ENCODE results near the gene GPR161.
A peak's percentile ranks its signal among the peaks of the same experiment; 100 is the strongest.
"Not testable (repeated sequence)": the region's sequence is repeated elsewhere in the genome, so short reads cannot be mapped to it uniquely, and the experiment has no call there.

The GPR161 gene

GRCh38 chr1:168136709-168137514 is at the start of gene GPR161:
TSS of gene GPR161 (minus strand) at chr1:168136930. CDS start at chr1:168104850, 32,080 bp downstream.
- DNase-seq: peak; percentile 42

GRCh38 chr1:168181063-168181720 is 44.5 kb upstream of the GPR161 start:
- DNase-seq: not testable (repeated sequence)

GRCh38 chr1:168180148-168180524 is 43.4 kb upstream of the GPR161 start:
- DNase-seq: no peak

DNA sequence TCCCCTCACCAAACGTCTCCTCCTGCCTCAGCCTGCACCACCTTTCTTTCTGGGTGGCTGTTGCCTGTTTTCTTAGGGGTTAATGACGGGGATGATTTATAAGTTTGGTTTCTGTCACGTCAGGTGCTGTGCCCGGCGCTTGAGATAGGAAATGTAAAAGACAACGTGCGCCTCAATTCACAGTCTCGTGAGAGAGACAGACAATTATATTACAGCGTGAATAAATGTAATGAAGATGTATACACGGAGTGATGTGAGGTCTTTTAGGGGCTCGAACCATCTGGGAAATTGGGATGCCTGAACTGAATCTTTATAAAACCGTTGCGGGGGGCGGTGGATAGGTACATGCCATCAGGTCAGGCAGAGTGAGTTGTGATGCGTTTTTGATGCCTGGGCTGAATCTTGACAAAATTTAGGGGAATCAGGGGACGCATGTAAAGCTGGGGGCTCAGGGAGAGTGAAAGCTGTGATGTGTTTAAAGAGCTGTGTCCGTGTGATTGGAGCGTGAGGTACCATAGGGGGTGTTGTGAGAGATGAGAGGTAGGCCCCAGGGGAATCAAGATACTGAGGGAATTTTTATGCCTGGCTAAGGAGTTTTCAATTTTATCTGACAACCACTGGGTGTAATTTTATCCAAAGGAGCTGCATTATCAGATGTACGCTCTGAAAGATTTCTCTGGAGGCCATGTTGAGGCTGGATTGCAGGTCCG is 42.9 kb upstream of the GPR161 start:
- DNase-seq: peak; percentile 38

- DNase-seq: peak; percentile 95
These were observed 42.1 kb upstream of the GPR161 start, which contains the start of gene TIPRL for GRCh38 chr1:168178638-168179437. TSS of gene TIPRL (plus strand) at chr1:168178962. CDS start at chr1:168179078, 116 bp downstream.

DNA sequence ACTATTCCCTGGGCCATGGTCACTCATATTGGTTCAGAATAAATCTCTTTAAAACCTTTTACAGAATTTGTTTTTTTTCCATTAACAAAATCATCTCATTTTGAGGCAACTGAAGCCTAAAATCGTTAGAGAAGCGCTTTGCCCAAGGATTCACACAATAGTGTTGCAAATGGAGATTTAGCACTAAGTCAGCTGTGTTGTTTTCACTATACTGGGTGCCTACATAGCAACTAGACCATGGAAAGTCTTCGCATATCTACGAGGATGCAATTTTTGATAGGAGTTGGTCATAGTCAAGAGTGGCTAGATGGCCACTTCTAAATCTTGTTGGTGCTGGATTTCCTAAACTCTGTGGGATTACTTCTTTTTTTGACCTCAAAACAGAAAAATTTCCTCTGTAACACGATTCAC is 41.5 kb upstream of the GPR161 start:
- DNase-seq: no peak

DNA sequence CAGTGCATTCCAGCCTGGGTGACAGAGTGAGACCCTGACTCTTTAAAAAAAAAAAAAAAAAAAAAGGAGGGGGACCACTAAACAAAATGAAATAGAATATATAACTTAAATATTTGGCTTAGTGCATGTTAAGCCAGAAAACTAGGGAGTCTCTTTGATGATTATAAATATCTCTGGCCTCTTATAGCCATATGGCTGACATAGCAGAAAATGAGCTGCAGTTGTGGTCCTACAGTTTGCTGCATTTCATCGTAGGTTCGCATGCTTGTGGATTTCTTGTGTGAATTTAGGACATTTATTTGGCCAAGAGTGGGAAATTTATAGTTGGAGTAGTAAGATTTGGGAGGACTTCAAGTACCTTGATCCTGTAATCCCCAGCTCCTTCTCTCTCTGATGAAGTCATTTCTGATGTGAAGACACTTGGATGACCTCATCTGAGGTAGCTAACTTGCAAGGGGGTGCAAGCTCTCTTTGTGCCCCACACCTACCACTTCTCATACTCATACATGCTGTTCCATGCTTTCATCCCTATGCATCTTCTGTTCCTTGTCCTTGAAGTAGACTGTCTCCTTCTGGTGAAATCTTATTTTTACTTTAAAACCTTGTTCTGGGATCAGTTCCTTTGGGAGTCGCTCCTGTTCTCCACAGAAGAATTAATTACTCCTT is 35.7 kb upstream of the GPR161 start:
- DNase-seq: no peak

GRCh38 chr1:168170564-168171508 is 34.1 kb upstream of the GPR161 start:
- no peak for DNase-seq

DNA sequence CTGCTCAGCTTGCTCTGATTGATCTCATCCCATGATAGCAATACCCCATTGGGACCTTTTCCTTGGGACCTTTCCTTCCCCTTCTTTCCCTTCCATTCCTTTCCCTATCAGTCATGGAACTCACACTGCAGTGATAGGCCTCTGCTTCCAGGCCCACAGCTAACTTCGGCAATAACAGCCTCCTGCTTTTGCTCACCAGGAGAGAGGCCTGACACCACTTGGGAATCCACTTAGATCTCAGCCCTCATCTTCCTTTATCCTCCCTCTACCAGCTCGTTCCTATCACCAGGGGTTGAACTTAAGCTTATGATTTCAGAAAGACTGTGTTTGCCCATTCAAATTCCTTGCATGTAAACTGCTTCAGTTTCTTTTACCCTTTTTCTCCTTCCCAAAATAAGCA is 31.1 kb upstream of the GPR161 start:
- DNase-seq: no peak

DNA sequence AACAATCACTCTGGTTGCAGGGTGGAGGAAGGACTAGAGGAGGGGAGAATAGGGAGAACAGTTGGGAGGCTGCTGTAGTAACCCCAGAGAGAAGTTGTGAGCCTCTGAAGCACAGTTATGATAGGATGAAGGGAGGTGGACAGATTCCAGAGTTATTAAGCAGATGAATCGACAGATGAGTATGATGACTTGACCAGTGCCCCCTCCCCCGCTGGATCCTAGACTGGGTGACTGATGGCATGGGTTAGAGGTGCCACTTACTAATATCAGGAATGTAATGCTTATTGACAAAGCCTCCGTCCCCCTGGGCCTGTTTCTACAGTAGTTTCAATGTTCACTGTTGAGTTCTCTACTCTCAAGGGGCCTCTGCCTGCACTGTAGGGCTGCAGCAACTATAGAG is 28.0 kb upstream of the GPR161 start:
- no peak for DNase-seq

DNA sequence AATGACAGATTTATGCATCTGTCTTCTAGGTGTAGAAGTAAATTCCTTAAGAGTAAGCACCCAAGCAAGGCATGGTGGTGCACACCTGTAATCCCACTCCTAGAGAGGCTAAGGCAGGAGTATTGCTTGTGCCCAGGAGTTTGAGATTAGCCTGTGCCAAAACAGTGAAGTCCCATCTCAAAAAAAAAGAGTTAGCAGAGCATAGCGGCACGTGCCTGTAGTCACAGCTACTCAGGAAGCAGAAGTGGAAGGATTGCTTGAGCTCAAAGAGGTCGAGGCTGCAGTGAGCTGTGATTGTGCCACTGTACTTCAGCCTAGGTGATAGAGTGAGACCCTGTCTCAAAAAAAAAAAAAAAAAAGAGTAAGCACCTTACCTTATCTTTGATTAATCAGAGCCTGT is 26.9 kb upstream of the GPR161 start:
- no peak for DNase-seq

DNA sequence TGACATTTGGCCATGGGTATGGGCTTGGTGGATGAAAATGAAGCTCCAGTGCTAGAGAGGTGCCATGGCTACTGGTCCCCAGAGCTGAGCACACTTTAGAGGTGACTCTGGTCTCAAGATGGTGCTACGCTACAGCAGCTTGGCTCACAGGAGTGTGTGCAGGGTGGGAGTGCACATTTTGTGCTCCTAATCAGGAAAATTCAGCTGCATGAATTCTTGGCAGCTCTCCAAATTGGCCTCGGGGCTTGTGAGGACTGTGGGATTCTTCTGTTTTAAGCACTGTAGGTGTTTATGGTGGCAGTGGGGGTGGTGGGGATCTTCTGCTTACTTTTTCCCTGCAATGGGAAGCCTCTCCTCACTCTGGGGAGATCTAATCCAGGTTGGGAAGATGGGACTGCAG is 24.7 kb upstream of the GPR161 start:
- no peak for DNase-seq

- DNase-seq: no peak
These were observed 23.2 kb upstream of the GPR161 start for GRCh38 chr1:168159979-168160378.

DNA sequence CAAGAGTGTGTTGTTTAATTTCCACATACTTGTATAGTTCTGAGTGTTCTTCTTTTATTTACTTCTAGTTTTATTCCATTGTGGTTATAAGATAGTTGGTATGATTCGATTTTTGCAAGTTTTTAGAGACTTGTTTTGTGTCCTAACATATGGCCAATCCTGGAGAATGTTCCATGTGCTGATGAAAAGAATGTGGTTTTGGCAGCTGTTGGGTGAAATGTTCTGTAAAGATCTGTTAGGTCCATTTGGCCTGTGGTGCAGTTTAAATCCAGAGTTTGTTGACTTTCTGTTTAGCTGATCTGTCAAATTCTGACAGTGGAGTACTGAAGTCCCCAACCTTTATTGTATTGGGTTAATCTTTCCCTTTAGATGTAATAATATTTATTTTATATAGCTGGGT is 22.5 kb upstream of the GPR161 start:
- DNase-seq: no peak

- no peak for DNase-seq
These were observed 20.9 kb upstream of the GPR161 start for GRCh38 chr1:168157638-168158037.

- no peak for DNase-seq
These were observed 19.2 kb upstream of the GPR161 start for GRCh38 chr1:168155910-168156309.

GRCh38 chr1:168154707-168155106 is 18.0 kb upstream of the GPR161 start:
- not testable (repeated sequence) for DNase-seq

DNA sequence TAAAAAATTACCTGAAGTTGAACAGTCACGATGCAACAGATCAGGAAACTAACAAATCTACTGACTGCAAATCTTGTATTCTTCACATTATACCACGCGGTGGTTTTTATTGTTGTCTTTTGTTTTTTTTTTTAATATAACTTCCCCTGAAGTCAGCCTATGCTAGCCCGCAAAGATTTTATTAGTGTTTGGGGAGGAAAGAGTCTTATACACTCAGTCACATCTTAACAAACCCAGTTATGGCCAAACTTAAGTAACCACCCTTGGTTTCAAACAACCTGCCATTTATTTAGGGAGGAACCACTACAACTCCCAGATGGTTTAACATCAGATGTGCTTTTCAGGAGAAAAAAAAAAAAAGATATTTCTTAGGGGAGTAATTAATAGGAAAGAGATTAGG is 15.2 kb upstream of the GPR161 start:
- no peak for DNase-seq

DNA sequence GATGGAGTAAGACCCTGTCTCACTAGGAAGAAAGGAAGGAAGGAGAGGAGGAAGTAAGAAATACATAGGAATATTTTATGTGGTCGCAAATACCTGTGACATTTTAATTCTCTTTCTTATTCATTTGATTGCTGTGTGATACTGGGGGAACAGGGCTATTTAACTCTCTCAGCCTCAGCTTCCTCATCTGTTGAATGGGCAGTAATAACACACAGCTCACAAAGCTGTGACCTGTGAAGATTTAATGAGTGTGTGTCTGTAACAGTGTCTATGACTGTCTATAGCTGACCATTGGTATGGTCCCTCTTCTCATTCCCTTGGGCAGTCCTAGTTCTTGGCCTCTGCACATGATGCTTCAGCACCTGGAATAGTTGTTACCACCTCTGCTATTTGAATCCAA is 13.6 kb upstream of the GPR161 start:
- DNase-seq: no peak

DNA sequence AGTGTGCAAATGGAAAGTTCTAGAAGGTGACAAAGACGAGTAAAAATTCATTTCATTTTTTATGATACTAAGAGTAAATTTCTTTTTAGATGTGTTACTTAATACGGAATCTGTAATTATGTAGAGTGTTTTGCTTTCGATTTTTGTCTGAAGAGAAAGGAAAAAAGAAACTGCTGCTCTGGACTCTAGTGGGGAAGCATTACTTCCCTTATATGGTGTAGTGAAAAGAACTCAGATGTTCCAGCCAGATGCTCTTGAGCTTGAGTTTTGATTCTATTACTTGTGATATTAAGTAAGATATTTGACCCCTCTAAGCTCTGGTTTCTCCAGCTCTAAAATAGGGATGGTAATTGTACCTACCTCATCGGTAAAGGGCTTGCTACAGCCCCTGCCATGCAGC is 12.2 kb upstream of the GPR161 start:
- no peak for DNase-seq

GRCh38 chr1:168146626-168147025 is 9.9 kb upstream of the GPR161 start:
- no peak for DNase-seq
